ENCODE measurements around the gene TBXAS1. TPM values are rescaled to one million over a fixed set of nuclear protein-coding genes. Genes with fewer than 3 reads are reported as not detected.

TBXAS1 gene
- total and polyA plus RNA-seq, 2 of the 8 experiments (the other 6 are each of a cell fraction or from before 2014, with no cell fraction given) = 0.86 to 2.1 TPM

DNA sequence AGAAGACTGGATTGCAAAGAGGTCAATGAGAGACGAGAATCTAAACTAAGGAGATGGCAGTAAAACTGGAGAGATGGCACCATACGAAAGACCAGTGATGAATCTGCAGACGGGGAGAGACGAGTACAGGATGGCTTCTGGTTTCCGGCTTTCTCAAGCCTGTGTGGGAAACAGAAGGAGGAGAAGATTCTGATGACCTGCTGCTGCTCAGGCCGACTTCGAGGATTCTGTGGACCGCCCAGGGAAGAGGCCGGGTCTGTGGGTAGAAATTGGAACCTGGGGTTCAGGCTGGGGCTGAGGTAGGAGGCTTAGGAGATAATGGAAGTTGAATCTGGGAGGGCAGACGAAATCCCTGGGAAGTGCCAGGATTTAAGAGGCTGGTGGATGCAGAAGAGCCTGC is 185.1 kb downstream of the TBXAS1 start (continued):
- TF ChIP-seq CTBP2 (IDR thresholded peaks at IDR 0.05; ENCODE audit: borderline replicate concordance, insufficient read depth, insufficient read length, low read length) = no peak

Data from H1 (cell line).